ENCODE data around the gene MSANTD1.

The MSANTD1 gene

GRCh38 chr4:3239998-3240920 lies 8.7 kb upstream of the MSANTD1 start:
- peaks cover 21% of the 10 kb centered on the region for H3K4me1 ChIP-seq (ENCODE audit: control insufficient read depth, insufficient read depth, low read length)
- peaks cover 19 to 30% of the 10 kb centered on the region in 2 donors for H3K36me3 ChIP-seq (ENCODE audit: control insufficient read depth in 2 of 2, insufficient read depth in 2 of 2, low read length in 2 of 2)
- peak overlapping the region; percentile 82 for H3K27ac ChIP-seq (ENCODE audit: low read length)

GRCh38 chr4:3240936-3241522 lies 7.9 kb upstream of the MSANTD1 start:
- Histone ChIP-seq H3K9ac (ENCODE audit: low read length in 2 of 2) (peak overlapping the region in 1 of 2 donors; percentile 65), H3K36me3 (ENCODE audit: control insufficient read depth in 2 of 2, insufficient read depth in 2 of 2, low read length in 2 of 2) (peaks cover 11 to 24% of the 10 kb centered on the region in 2 donors), H3K4me1 (ENCODE audit: control insufficient read depth, insufficient read depth, low read length) (peaks cover 21% of the 10 kb centered on the region), H3K9me3 (ENCODE audit: control insufficient read depth in 2 of 2, low read length in 2 of 2) (no peaks in the 10 kb centered on the region), H3K27ac (ENCODE audit: low read length) (peak overlapping the region; percentile 82), H3K4me3 (ENCODE audit: low read length in 2 of 2) (peak overlapping the region in 1 of 2 donors; percentile 15), H3K27me3 (ENCODE audit: control insufficient read depth in 1 of 2, insufficient read depth in 2 of 2, low read length in 2 of 2) (no peaks in the 10 kb centered on the region)

More at GRCh38 chr4:3239998-3240920, 8.7 kb upstream of the MSANTD1 start:
- Histone ChIP-seq H3K27me3 (ENCODE audit: control insufficient read depth in 1 of 2, insufficient read depth in 2 of 2, low read length in 2 of 2) (no peaks in the 10 kb centered on the region), H3K9me3 (ENCODE audit: control insufficient read depth in 2 of 2, low read length in 2 of 2) (no peaks in the 10 kb centered on the region), H3K9ac (ENCODE audit: low read length in 2 of 2) (no peak overlapping the region), H3K4me3 (ENCODE audit: low read length in 2 of 2) (no peak overlapping the region)

- peaks cover 27% of the 10 kb centered on the region for H3K4me1 ChIP-seq (ENCODE audit: control insufficient read depth, insufficient read depth, low read length)
- H3K4me3 ChIP-seq (ENCODE audit: low read length in 2 of 2), result no peak overlapping the region
- no peaks in the 10 kb centered on the region for H3K27me3 ChIP-seq (ENCODE audit: control insufficient read depth in 1 of 2, insufficient read depth in 2 of 2, low read length in 2 of 2)
- no peaks in the 10 kb centered on the region for H3K9me3 ChIP-seq (ENCODE audit: control insufficient read depth in 2 of 2, low read length in 2 of 2)
- peak overlapping the region; percentile 82 for H3K27ac ChIP-seq (ENCODE audit: low read length)
- peaks cover 8 to 15% of the 10 kb centered on the region in 2 donors for H3K36me3 ChIP-seq (ENCODE audit: control insufficient read depth in 2 of 2, insufficient read depth in 2 of 2, low read length in 2 of 2)
- peak overlapping the region in 1 of 2 donors; percentile 65 for H3K9ac ChIP-seq (ENCODE audit: low read length in 2 of 2)
Measured at GRCh38 chr4:3241898-3242524, 6.9 kb upstream of the MSANTD1 start.

DNA sequence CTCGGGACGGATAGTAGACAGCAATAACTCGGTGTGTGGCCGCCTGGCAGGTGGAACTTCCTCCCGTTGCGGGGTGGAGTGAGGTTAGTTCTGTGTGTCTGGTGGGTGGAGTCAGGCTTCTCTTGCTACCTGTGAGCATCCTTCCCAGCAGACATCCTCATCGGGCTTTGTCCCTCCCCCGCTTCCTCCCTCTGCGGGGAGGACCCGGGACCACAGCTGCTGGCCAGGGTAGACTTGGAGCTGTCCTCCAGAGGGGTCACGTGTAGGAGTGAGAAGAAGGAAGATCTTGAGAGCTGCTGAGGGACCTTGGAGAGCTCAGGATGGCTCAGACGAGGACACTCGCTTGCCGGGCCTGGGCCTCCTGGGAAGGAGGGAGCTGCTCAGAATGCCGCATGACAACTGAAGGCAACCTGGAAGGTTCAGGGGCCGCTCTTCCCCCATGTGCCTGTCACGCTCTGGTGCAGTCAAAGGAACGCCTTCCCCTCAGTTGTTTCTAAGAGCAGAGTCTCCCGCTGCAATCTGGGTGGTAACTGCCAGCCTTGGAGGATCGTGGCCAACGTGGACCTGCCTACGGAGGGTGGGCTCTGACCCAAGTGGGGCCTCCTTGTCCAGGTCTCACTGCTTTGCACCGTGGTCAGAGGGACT lies 5.7 kb upstream of the MSANTD1 start:
- H3K36me3 ChIP-seq (ENCODE audit: control insufficient read depth in 2 of 2, insufficient read depth in 2 of 2, low read length in 2 of 2), result peaks cover 8 to 9% of the 10 kb centered on the region in 2 donors
- H3K4me3 ChIP-seq (ENCODE audit: low read length in 2 of 2), result no peak overlapping the region
- no peak overlapping the region for H3K27ac ChIP-seq (ENCODE audit: low read length)
- no peaks in the 10 kb centered on the region for H3K9me3 ChIP-seq (ENCODE audit: control insufficient read depth in 2 of 2, low read length in 2 of 2)
- H3K9ac ChIP-seq (ENCODE audit: low read length in 2 of 2), result no peak overlapping the region
- peaks cover 27% of the 10 kb centered on the region for H3K4me1 ChIP-seq (ENCODE audit: control insufficient read depth, insufficient read depth, low read length)
- no peaks in the 10 kb centered on the region for H3K27me3 ChIP-seq (ENCODE audit: control insufficient read depth in 1 of 2, insufficient read depth in 2 of 2, low read length in 2 of 2)

DNA sequence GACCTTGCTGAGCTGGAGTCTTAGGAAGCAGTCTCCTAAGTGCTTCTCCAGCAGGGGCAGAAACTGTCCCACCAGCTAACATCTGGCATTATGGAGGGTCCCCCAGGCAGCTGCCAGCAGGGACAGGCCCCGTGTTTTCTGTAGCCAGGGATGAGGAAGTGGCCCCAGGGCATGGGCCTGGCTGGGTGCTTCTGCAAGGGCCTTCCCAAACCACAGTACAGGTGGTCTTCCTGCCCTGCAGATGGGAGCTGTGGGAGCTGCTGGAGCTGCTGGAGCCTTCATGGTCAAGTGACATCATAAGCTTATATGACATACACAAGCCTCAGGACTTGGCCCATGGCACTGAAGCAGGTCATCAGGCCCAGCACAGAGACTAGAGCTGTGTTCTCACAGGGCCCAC lies 5.0 kb upstream of the MSANTD1 start:
- Histone ChIP-seq H3K4me3 (ENCODE audit: low read length in 2 of 2) (no peak overlapping the region), H3K27me3 (ENCODE audit: control insufficient read depth in 1 of 2, insufficient read depth in 2 of 2, low read length in 2 of 2) (no peaks in the 10 kb centered on the region), H3K36me3 (ENCODE audit: control insufficient read depth in 2 of 2, insufficient read depth in 2 of 2, low read length in 2 of 2) (peaks cover 7 to 9% of the 10 kb centered on the region in 2 donors), H3K9me3 (ENCODE audit: control insufficient read depth in 2 of 2, low read length in 2 of 2) (no peaks in the 10 kb centered on the region), H3K4me1 (ENCODE audit: control insufficient read depth, insufficient read depth, low read length) (peaks cover 27% of the 10 kb centered on the region), H3K27ac (ENCODE audit: low read length) (no peak overlapping the region), H3K9ac (ENCODE audit: low read length in 2 of 2) (no peak overlapping the region)

DNA sequence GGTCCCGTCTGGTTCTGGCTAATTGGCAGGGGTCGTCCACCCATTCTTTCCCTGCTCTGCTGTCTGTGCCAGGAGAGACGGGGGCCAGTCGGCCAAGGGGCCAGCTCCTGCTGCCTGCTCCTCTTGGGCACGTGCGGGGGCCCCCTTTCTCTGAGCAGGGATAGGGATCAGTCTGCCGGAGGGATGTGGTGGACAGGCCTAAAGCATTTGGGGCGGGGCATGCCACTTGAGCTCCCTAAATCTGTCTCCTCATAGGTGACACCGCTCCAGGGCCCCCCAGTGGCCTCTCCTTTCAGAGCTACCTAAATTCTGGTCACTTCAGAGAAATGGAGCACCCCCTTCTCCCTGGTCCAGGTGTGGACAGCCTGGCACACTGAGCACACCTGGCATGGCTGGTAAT lies 4.2 kb upstream of the MSANTD1 start:
- no peaks in the 10 kb centered on the region for H3K9me3 ChIP-seq (ENCODE audit: control insufficient read depth in 2 of 2, low read length in 2 of 2)
- peaks cover 27% of the 10 kb centered on the region for H3K4me1 ChIP-seq (ENCODE audit: control insufficient read depth, insufficient read depth, low read length)

GRCh38 chr4:3245676-3246075 lies 3.3 kb upstream of the MSANTD1 start:
- Histone ChIP-seq H3K36me3 (ENCODE audit: control insufficient read depth in 2 of 2, insufficient read depth in 2 of 2, low read length in 2 of 2) (peaks cover 0 to 2% of the 10 kb centered on the region in 2 donors), H3K27me3 (ENCODE audit: control insufficient read depth in 1 of 2, insufficient read depth in 2 of 2, low read length in 2 of 2) (no peaks in the 10 kb centered on the region), H3K9me3 (ENCODE audit: control insufficient read depth in 2 of 2, low read length in 2 of 2) (no peaks in the 10 kb centered on the region), H3K27ac (ENCODE audit: low read length) (no peak overlapping the region), H3K4me1 (ENCODE audit: control insufficient read depth, insufficient read depth, low read length) (peaks cover 30% of the 10 kb centered on the region), H3K4me3 (ENCODE audit: low read length in 2 of 2) (no peak overlapping the region), H3K9ac (ENCODE audit: low read length in 2 of 2) (no peak overlapping the region)

More for the DNA sequence above, 4.2 kb upstream of the MSANTD1 start:
- H3K9ac ChIP-seq (ENCODE audit: low read length in 2 of 2), result no peak overlapping the region
- peaks cover 3 to 6% of the 10 kb centered on the region in 2 donors for H3K36me3 ChIP-seq (ENCODE audit: control insufficient read depth in 2 of 2, insufficient read depth in 2 of 2, low read length in 2 of 2)
- H3K4me3 ChIP-seq (ENCODE audit: low read length in 2 of 2), result no peak overlapping the region
- H3K27ac ChIP-seq (ENCODE audit: low read length), result no peak overlapping the region
- H3K27me3 ChIP-seq (ENCODE audit: control insufficient read depth in 1 of 2, insufficient read depth in 2 of 2, low read length in 2 of 2), result no peaks in the 10 kb centered on the region

DNA sequence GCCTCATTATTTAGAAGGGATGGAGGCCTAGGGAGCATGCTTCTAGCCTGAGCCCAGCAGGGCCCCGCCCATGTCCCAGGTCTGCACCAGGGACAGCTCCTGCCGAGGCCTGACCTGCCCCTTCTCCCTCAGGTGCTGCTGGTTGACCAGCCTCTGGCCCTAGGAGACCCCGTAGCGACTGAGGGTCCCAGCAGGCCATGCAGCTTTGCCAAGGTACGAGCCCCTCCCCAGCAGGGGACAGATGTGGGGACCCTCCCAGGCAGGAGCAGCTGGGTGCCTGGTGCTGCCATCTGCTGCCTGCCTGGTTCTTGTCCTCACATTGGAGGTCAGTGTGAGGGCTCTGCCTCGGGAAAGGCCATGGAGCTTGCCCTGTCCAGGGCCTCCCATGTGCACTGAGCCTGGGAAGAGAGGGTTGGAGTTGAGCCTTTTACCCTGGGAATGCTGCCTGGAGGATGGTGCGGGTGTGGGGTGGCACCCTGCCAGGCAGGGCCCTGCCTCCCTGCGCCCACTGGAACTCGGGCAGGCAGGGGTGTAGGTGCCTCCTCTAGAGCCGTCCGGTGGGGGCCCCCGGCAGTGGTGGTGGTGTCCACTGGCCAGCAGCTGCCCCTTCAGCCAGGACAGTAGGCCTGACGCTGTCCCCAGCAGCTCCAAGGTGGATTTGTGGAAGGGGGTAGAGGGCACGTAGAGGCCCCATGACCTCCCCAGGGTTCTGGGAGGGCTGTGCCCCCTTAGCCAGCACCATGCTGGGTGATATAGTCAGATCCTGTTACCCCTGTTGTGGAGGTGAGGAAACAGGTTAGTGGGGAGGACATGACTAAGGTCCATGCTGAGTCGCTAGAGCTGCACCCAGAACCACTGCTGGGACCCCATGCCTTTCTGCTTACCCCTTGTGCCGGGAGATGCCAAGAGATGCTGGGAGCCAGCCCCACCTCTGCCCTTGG lies 2.2 kb upstream of the MSANTD1 start:
- Histone ChIP-seq H3K36me3 (ENCODE audit: control insufficient read depth in 2 of 2, insufficient read depth in 2 of 2, low read length in 2 of 2) (peaks cover 0 to 2% of the 10 kb centered on the region in 2 donors), H3K9me3 (ENCODE audit: control insufficient read depth in 2 of 2, low read length in 2 of 2) (no peaks in the 10 kb centered on the region), H3K27ac (ENCODE audit: low read length) (no peak overlapping the region), H3K9ac (ENCODE audit: low read length in 2 of 2) (no peak overlapping the region), H3K4me1 (ENCODE audit: control insufficient read depth, insufficient read depth, low read length) (peaks cover 22% of the 10 kb centered on the region), H3K4me3 (ENCODE audit: low read length in 2 of 2) (no peak overlapping the region), H3K27me3 (ENCODE audit: control insufficient read depth in 1 of 2, insufficient read depth in 2 of 2, low read length in 2 of 2) (no peaks in the 10 kb centered on the region)

DNA sequence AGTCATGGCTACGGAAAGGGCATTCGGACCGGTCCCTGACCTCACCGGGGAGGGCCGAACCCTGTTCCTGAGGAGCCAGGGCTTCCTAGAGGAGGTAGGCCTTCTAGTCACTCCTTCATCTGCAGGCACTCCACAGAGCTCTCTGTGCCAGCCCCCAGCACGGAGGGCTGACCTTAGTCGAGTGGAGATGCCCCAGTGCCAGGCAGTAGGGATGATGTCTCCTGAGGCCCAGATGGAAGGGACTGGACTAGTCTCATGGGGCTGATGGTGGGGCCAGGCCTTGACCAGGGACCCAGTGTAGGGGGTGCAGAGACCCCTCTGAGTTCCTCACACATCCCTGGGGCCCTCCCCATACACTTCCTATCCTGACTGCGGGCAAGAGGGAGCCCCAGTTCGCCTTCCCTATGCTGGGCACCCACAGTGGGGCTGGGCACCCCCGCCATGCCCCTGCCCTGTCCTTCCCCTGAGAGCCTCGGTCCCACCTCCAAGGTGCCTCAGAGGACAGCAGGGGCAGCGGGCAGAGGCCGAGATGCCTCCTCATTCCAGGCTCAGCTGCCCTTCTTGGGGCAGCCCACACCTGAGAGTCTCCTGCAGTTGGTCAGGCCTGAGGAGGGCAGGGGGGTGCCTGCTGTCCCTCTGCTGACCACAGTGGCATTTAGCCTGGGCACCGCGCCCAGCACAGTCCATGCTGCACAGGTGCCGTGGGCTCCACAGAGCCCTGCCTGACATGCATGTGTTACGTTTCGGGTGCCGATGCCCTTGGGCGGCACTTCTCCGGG lies 1.4 kb upstream of the MSANTD1 start:
- no peak overlapping the region for H3K9ac ChIP-seq (ENCODE audit: low read length in 2 of 2)
- peaks cover 16% of the 10 kb centered on the region for H3K4me1 ChIP-seq (ENCODE audit: control insufficient read depth, insufficient read depth, low read length)
- no peak overlapping the region for H3K4me3 ChIP-seq (ENCODE audit: low read length in 2 of 2)
- H3K36me3 ChIP-seq (ENCODE audit: control insufficient read depth in 2 of 2, insufficient read depth in 2 of 2, low read length in 2 of 2), result peaks cover 0 to 2% of the 10 kb centered on the region in 2 donors
- H3K9me3 ChIP-seq (ENCODE audit: control insufficient read depth in 2 of 2, low read length in 2 of 2), result no peaks in the 10 kb centered on the region
- no peak overlapping the region for H3K27ac ChIP-seq (ENCODE audit: low read length)
- no peaks in the 10 kb centered on the region for H3K27me3 ChIP-seq (ENCODE audit: control insufficient read depth in 1 of 2, insufficient read depth in 2 of 2, low read length in 2 of 2)
